Ishikawa (cell line): Measurements from ENCODE around the gene IMMP2L.

Source experiments
- EP300 ChIP-seq: IDR thresholded peaks from 2 replicates; pipeline ENCODE4 v1.6.1; 2012; ENCODE audit warnings: borderline replicate concordance
- RAD21 ChIP-seq: IDR thresholded peaks from 2 replicates; pipeline ENCODE4 v1.6.1; 2012; ENCODE audit warnings: low read depth
- REST ChIP-seq: IDR thresholded peaks from 2 replicates; pipeline ENCODE4 v1.6.1; 2012; ENCODE audit warnings: low read depth, mild to moderate bottlenecking
- TCF12 ChIP-seq: IDR thresholded peaks from 2 replicates; pipeline ENCODE4 v1.6.1; 2012; ENCODE audit warnings: low read depth

GRCh38 chr7:111265394-111265793, 296.9 kb downstream of the IMMP2L start:
- no peak for TF ChIP-seq TCF12
- no peak for TF ChIP-seq REST
- TF ChIP-seq RAD21: no peak
- TF ChIP-seq EP300: no peak
